K562 (cell line): ENCODE data around the gene ARMH1. TPM values are rescaled to one million over a fixed set of nuclear protein-coding genes. Genes with fewer than 3 reads are reported as not detected.
A peak's percentile ranks its signal among the peaks of the same experiment; 100 is the strongest.

Source experiments
- CEBPG ChIP-seq, 3 experiments: fragments of 200-800 bp in 1 of 3; sonication (Bioruptor generic) in 1 of 3; sonication (generic) in 1 of 3; formaldehyde crosslinking in 1 of 3; IDR thresholded peaks in 2 of 3; conservative IDR thresholded peaks in 1 of 3; 2 replicates each; pipeline versions ENCODE4 v1.6.1 to v1.8.0; 2016 to 2022; ENCODE audit warnings: missing compliant biosample characterization in 2 of 3, missing genetic modification characterization in 2 of 3, mild to moderate bottlenecking in 1 of 3, missing genetic modification reagents in 1 of 3
- FIP1L1 ChIP-seq: fragments of 200-400 bp; formaldehyde crosslinking; IDR thresholded peaks from 2 replicates; pipeline ENCODE4 v1.6.1; 2018; ENCODE audit warnings: mild to moderate bottlenecking, low read depth, low read length; ENCODE audit not compliant: poor library complexity, severe bottlenecking
- HLTF ChIP-seq: fragments of 450-650 bp; IDR thresholded peaks from 2 replicates; pipeline ENCODE4 v1.6.1; 2016
- HMG20B ChIP-seq: fragments of 250-450 bp; sonication (Bioruptor Pico); IDR thresholded peaks from 2 replicates; pipeline ENCODE4 v1.5.0; 2021; ENCODE audit warnings: mild to moderate bottlenecking
- JUND ChIP-seq, 2 experiments: IDR thresholded peaks; 2 replicates in 1 of 2; 3 replicates in 1 of 2; pipeline ENCODE4 v1.6.1; 2011; ENCODE audit warnings: borderline replicate concordance in 2 of 2, low read depth in 2 of 2, low read length in 2 of 2, improper control_type of control experiment in 1 of 2, missing biosample characterization in 1 of 2, missing genetic modification characterization in 1 of 2, missing genetic modification reagents in 1 of 2
- NR2C2 ChIP-seq, 2 experiments: fragments of 200-800 bp in 1 of 2; sonication (Bioruptor generic) in 1 of 2; sonication (generic) in 1 of 2; formaldehyde crosslinking in 1 of 2; IDR thresholded peaks; 2 replicates each; pipeline versions ENCODE4 v1.6.1 to v1.8.0; 2016 to 2022; ENCODE audit warnings: mild to moderate bottlenecking in 1 of 2, missing compliant biosample characterization in 1 of 2, missing genetic modification characterization in 1 of 2, missing genetic modification reagents in 1 of 2
- RBM22 ChIP-seq: fragments of 200-400 bp; formaldehyde crosslinking; IDR thresholded peaks from 2 replicates; pipeline ENCODE4 v1.6.1; 2018; ENCODE audit warnings: low read length, low read depth; ENCODE audit not compliant: poor library complexity, severe bottlenecking
- RCOR1 ChIP-seq, 2 experiments: IDR thresholded peaks; 2 replicates each; pipeline ENCODE4 v1.6.1; 2012; ENCODE audit warnings: low read depth in 2 of 2, low read length in 2 of 2, borderline replicate concordance in 1 of 2, improper control_type of control experiment in 1 of 2
- RUNX1 ChIP-seq: sonication (generic); IDR thresholded peaks from 2 replicates; pipeline ENCODE4 v1.6.1; 2016; ENCODE audit warnings: antibody characterized with exemption, low read depth
- ZNF274 ChIP-seq: IDR thresholded peaks from 2 replicates; pipeline ENCODE4 v1.6.1; 2011; ENCODE audit warnings: low read depth, mild to moderate bottlenecking, low read length, moderate library complexity, borderline replicate concordance
- polyA plus RNA-seq, 8 experiments: library from polyadenylated mRNA; depleted of rRNA in 4 of 8; stranded (reverse) in 5 of 8; unstranded in 3 of 8; fragments of >200 nt; fragmentation: Nextera tagmentation in 2 of 8; fragmentation: Illumina TruSeq in 1 of 8; extraction: Ambion mirVana in 2 of 8; extraction: Trizol in 1 of 8; gene quantifications; 2 replicates each; pipeline versions ENCODE4 v1.2.1 to v1.2.3, GENCODE V29; 2011 to 2014; ENCODE audit warnings: inconsistent platforms in 1 of 8, missing spikeins in 1 of 8
- total RNA-seq, 7 experiments: library from RNA; depleted of rRNA in 6 of 7; stranded (reverse); fragments of >200 nt in 6 of 7; fragmentation: Illumina TruSeq in 2 of 7; extraction: Trizol in 2 of 7; gene quantifications; 2 replicates each; pipeline versions ENCODE4 v1.2.1 to v1.2.3, GENCODE V29; 2011 to 2021; ENCODE audit warnings: low replicate concordance in 1 of 7
- TF ChIP-seq, protein P1 (sequence below), 2 experiments: fragments of 450-650 bp in 1 of 2; sonication (generic) in 1 of 2; formaldehyde crosslinking in 1 of 2; IDR thresholded peaks in 1 of 2; conservative IDR thresholded peaks in 1 of 2; 2 replicates each; pipeline versions ENCODE4 v1.6.1 to v1.8.1; 2016 to 2023; ENCODE audit warnings: mild to moderate bottlenecking in 2 of 2, moderate library complexity in 2 of 2, inconsistent platforms in 1 of 2, missing genetic modification reagents in 1 of 2
- TF ChIP-seq, protein P2 (sequence below): sonication (generic); formaldehyde crosslinking; IDR thresholded peaks from 2 replicates; pipeline ENCODE4 v1.8.0; 2022; ENCODE audit warnings: missing genetic modification reagents, mild to moderate bottlenecking, borderline replicate concordance
- TF ChIP-seq, protein P3 (sequence below): sonication (generic); formaldehyde crosslinking; IDR thresholded peaks from 2 replicates; pipeline ENCODE4 v1.8.0; 2022; ENCODE audit warnings: missing genetic modification reagents, mild to moderate bottlenecking, borderline replicate concordance
- TF ChIP-seq, protein P4 (sequence below): fragments of 450-650 bp; formaldehyde crosslinking; IDR thresholded peaks from 2 replicates; pipeline ENCODE4 v1.4.0; 2020; ENCODE audit warnings: mild to moderate bottlenecking, moderate library complexity
- TF ChIP-seq, protein P5 (sequence below), 2 experiments: fragments of 150-350 bp in 1 of 2; IDR thresholded peaks; 2 replicates each; pipeline ENCODE4 v1.6.1; 2012 to 2016; ENCODE audit warnings: low read depth in 2 of 2, low read length in 2 of 2, mild to moderate bottlenecking in 1 of 2, moderate library complexity in 1 of 2

ARMH1 gene
- total and polyA plus RNA-seq, 9 of the 15 experiments (the other 6 are each of a cell fraction or from before 2014, with no cell fraction given), result 0.41 TPM; not detected in 8

DNA sequence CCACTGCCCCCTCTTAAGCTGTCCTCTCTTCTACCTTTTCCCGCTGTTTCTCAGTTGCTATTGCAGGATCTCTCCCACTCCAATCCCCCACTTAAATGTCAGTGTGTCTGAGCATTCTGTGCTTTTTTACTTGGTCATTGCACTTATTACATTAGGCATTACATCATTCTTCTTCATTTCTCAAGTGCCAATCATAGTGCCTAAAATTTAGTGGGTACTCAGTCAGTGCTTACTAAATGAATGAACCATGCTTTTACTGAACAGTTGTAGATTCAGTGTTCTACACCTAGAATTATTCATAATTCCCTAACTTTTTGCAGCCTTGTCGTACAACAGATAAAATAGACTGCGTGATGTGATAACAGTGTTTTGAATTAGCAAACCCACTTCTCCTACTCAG lies 19.4 kb downstream of the ARMH1 start (continued):
- TF ChIP-seq CEBPG (CRISPR knock-in tag; IDR thresholded peaks at IDR 0.05) (peak; percentile 80), CEBPG (tag; conservative IDR thresholded peaks at IDR 0.05 in 1 of 2, IDR thresholded peaks at IDR 0.05 in 1 of 2) (peak; percentile 74 to 93), ZNF274 (no peak), NR2C2 (CRISPR knock-in tag; IDR thresholded peaks at IDR 0.05) (no peak), NR2C2 (tag; IDR thresholded peaks at IDR 0.05) (peak; percentile 26; the same call in 1 of the 2 replicates), HLTF (no peak), JUND (IDR thresholded peaks at IDR 0.05; ENCODE audit: borderline replicate concordance, low read depth, low read length) (no peak), JUND (tag; IDR thresholded peaks at IDR 0.05; ENCODE audit: borderline replicate concordance, low read depth, low read length) (peak; percentile 24; the same call in 1 of the 3 replicates), RBM22 (no peak), RUNX1 (no peak), FIP1L1 (no peak), HMG20B (no peak), RCOR1 (IDR thresholded peaks at IDR 0.05; ENCODE audit: borderline replicate concordance in 1 of 2, low read depth in 2 of 2, low read length in 2 of 2) (no peak)
- TF ChIP-seq, protein P1, sequence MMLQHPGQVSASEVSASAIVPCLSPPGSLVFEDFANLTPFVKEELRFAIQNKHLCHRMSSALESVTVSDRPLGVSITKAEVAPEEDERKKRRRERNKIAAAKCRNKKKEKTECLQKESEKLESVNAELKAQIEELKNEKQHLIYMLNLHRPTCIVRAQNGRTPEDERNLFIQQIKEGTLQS (IDR thresholded peaks at IDR 0.05), result peak; percentile 74
- TF ChIP-seq, protein P1 (CRISPR knock-in tag; conservative IDR thresholded peaks at IDR 0.05), result no peak
- TF ChIP-seq, protein P2, sequence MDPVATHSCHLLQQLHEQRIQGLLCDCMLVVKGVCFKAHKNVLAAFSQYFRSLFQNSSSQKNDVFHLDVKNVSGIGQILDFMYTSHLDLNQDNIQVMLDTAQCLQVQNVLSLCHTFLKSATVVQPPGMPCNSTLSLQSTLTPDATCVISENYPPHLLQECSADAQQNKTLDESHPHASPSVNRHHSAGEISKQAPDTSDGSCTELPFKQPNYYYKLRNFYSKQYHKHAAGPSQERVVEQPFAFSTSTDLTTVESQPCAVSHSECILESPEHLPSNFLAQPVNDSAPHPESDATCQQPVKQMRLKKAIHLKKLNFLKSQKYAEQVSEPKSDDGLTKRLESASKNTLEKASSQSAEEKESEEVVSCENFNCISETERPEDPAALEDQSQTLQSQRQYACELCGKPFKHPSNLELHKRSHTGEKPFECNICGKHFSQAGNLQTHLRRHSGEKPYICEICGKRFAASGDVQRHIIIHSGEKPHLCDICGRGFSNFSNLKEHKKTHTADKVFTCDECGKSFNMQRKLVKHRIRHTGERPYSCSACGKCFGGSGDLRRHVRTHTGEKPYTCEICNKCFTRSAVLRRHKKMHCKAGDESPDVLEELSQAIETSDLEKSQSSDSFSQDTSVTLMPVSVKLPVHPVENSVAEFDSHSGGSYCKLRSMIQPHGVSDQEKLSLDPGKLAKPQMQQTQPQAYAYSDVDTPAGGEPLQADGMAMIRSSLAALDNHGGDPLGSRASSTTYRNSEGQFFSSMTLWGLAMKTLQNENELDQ (CRISPR knock-in tag), result no peak
- TF ChIP-seq, protein P3, sequence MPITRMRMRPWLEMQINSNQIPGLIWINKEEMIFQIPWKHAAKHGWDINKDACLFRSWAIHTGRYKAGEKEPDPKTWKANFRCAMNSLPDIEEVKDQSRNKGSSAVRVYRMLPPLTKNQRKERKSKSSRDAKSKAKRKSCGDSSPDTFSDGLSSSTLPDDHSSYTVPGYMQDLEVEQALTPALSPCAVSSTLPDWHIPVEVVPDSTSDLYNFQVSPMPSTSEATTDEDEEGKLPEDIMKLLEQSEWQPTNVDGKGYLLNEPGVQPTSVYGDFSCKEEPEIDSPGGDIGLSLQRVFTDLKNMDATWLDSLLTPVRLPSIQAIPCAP (CRISPR knock-in tag), result no peak
- TF ChIP-seq, protein P4, sequence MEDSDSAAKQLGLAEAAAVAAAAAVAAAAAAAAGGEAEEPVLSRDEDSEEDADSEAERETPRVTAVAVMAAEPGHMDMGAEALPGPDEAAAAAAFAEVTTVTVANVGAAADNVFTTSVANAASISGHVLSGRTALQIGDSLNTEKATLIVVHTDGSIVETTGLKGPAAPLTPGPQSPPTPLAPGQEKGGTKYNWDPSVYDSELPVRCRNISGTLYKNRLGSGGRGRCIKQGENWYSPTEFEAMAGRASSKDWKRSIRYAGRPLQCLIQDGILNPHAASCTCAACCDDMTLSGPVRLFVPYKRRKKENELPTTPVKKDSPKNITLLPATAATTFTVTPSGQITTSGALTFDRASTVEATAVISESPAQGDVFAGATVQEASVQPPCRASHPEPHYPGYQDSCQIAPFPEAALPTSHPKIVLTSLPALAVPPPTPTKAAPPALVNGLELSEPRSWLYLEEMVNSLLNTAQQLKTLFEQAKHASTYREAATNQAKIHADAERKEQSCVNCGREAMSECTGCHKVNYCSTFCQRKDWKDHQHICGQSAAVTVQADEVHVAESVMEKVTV (CRISPR knock-in tag), result no peak
- TF ChIP-seq, protein P5, sequence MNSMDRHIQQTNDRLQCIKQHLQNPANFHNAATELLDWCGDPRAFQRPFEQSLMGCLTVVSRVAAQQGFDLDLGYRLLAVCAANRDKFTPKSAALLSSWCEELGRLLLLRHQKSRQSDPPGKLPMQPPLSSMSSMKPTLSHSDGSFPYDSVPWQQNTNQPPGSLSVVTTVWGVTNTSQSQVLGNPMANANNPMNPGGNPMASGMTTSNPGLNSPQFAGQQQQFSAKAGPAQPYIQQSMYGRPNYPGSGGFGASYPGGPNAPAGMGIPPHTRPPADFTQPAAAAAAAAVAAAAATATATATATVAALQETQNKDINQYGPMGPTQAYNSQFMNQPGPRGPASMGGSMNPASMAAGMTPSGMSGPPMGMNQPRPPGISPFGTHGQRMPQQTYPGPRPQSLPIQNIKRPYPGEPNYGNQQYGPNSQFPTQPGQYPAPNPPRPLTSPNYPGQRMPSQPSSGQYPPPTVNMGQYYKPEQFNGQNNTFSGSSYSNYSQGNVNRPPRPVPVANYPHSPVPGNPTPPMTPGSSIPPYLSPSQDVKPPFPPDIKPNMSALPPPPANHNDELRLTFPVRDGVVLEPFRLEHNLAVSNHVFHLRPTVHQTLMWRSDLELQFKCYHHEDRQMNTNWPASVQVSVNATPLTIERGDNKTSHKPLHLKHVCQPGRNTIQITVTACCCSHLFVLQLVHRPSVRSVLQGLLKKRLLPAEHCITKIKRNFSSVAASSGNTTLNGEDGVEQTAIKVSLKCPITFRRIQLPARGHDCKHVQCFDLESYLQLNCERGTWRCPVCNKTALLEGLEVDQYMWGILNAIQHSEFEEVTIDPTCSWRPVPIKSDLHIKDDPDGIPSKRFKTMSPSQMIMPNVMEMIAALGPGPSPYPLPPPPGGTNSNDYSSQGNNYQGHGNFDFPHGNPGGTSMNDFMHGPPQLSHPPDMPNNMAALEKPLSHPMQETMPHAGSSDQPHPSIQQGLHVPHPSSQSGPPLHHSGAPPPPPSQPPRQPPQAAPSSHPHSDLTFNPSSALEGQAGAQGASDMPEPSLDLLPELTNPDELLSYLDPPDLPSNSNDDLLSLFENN (IDR thresholded peaks at IDR 0.05; ENCODE audit: low read depth in 2 of 2, low read length in 2 of 2), result no peak
